Fibroblast of lung (primary cell): ENCODE measurements around the gene KTN1. TPM values are rescaled to one million over a fixed set of nuclear protein-coding genes. Genes with fewer than 3 reads are reported as not detected.

Experiments
- DNase-seq, 2 donors: peaks; one replicate each; pipeline versions ENCODE4 v3.0.0 to v3.0.0-alpha.2; 2010; ENCODE audit warnings: low read depth in 2 of 2
- H2AFZ ChIP-seq: 2 replicates; pipeline ENCODE4 v1.5.1; 2012; ENCODE audit warnings: low read length, control low read depth, inconsistent platforms
- H3K27ac ChIP-seq: 2 replicates; pipeline ENCODE4 v1.5.1; 2011; ENCODE audit warnings: low read length, control low read depth; ENCODE audit not compliant: insufficient read depth
- H3K27me3 ChIP-seq: 2 replicates; pipeline ENCODE4 v1.5.1; 2011; ENCODE audit warnings: mild to moderate bottlenecking, low read length; ENCODE audit not compliant: control insufficient read depth, insufficient read depth
- H3K36me3 ChIP-seq: 2 replicates; pipeline ENCODE4 v1.5.1; 2011; ENCODE audit warnings: low read length; ENCODE audit not compliant: control insufficient read depth, insufficient read depth
- H3K4me1 ChIP-seq: 2 replicates; pipeline ENCODE4 v1.5.1; 2011; ENCODE audit warnings: low read length; ENCODE audit not compliant: control insufficient read depth, insufficient read depth; ENCODE audit errors: extremely low read depth
- H3K4me2 ChIP-seq: 2 replicates; pipeline ENCODE4 v1.5.1; 2011; ENCODE audit warnings: low read length, control low read depth; ENCODE audit not compliant: insufficient read depth; ENCODE audit errors: extremely low read depth
- H3K4me3 ChIP-seq, 4 experiments: fragments of 200-600 bp in 1 of 4; sonication (generic) in 1 of 4; replicated peaks in 1 of 4; 2 replicates each; pipeline ENCODE4 v1.5.1; 2011 to 2016; ENCODE audit warnings: low read length in 4 of 4, low read depth in 3 of 4, mild to moderate bottlenecking in 3 of 4, control low read depth in 2 of 4, inconsistent platforms in 1 of 4, mixed read lengths in 1 of 4; ENCODE audit not compliant: insufficient read depth in 1 of 4; ENCODE audit errors: control extremely low read depth in 1 of 4
- H3K79me2 ChIP-seq: 2 replicates; pipeline ENCODE4 v1.5.1; 2012; ENCODE audit warnings: mild to moderate bottlenecking, low read length, inconsistent platforms; ENCODE audit not compliant: control insufficient read depth, insufficient read depth
- H3K9ac ChIP-seq: 2 replicates; pipeline ENCODE4 v1.5.1; 2011; ENCODE audit warnings: mild to moderate bottlenecking, low read length, control low read depth; ENCODE audit not compliant: insufficient read depth
- H3K9me3 ChIP-seq: 2 replicates; pipeline ENCODE4 v1.5.1; 2012; ENCODE audit warnings: low read depth, low read length; ENCODE audit not compliant: control insufficient read depth, insufficient read depth
- H4K20me1 ChIP-seq: 2 replicates; pipeline ENCODE4 v1.5.1; 2011; ENCODE audit warnings: low read length; ENCODE audit not compliant: control insufficient read depth, insufficient read depth; ENCODE audit errors: extremely low read depth
- CTCF ChIP-seq, 2 donors: IDR thresholded peaks in 1 of 2; conservative IDR thresholded peaks in 1 of 2; 1 replicate in 1 of 2; 2 replicates in 1 of 2; pipeline ENCODE4 v1.5.1; 2011 to 2012; ENCODE audit warnings: low read length in 2 of 2, control low read depth in 1 of 2, inconsistent platforms in 1 of 2, low read depth in 1 of 2, mild to moderate bottlenecking in 1 of 2
- EZH2 ChIP-seq: IDR thresholded peaks from 2 replicates; pipeline ENCODE4 v1.5.1; 2012; ENCODE audit warnings: low read length, control low read depth, mild to moderate bottlenecking; ENCODE audit errors: missing control alignments
- polyA plus RNA-seq, 2 donors: library from polyadenylated mRNA; depleted of rRNA in 1 of 2; stranded (reverse) in 1 of 2; unstranded in 1 of 2; fragments of >200 nt; gene quantifications; 2 replicates each; pipeline ENCODE4 v1.2.1, GENCODE V29; 2011 to 2012; ENCODE audit warnings: missing spikeins in 1 of 2
- total RNA-seq: library from RNA; depleted of rRNA; stranded (reverse); fragments of >200 nt; gene quantifications from 2 replicates; pipeline ENCODE4 v1.2.1, GENCODE V29; 2014

KTN1 gene
- total and polyA plus RNA-seq, 2 donors (not counting 1 experiment from before 2014, with no cell fraction given): 126 to 164 TPM

GRCh38 chr14:55626131-55626530 lies 46.1 kb downstream of the KTN1 start:
- no peak for TF ChIP-seq EZH2
- no peak for TF ChIP-seq CTCF (conservative IDR thresholded peaks at IDR 0.05 in 1 of 2, IDR thresholded peaks at IDR 0.05 in 1 of 2; ENCODE audit: low read depth in 1 of 2, low read length in 2 of 2)
- no peak overlapping the region for H2AFZ ChIP-seq
- H3K9ac ChIP-seq: no peak overlapping the region
- no peak for DNase-seq
- H3K4me3 ChIP-seq: no peak overlapping the region
- H3K4me2 ChIP-seq: no peak overlapping the region
- no peaks in the 10 kb centered on the region for H3K9me3 ChIP-seq
- H3K27me3 ChIP-seq: no peaks in the 10 kb centered on the region
- H4K20me1 ChIP-seq: no peaks in the 10 kb centered on the region
- H3K27ac ChIP-seq: no peak overlapping the region
- no peaks in the 10 kb centered on the region for H3K36me3 ChIP-seq
- no peaks in the 10 kb centered on the region for H3K79me2 ChIP-seq
- H3K4me1 ChIP-seq: no peaks in the 10 kb centered on the region

GRCh38 chr14:55628426-55628825 lies 48.4 kb downstream of the KTN1 start:
- no peak overlapping the region for H3K9ac ChIP-seq
- H3K4me3 ChIP-seq: no peak overlapping the region
- no peaks in the 10 kb centered on the region for H3K36me3 ChIP-seq

GRCh38 chr14:55638665-55639064 lies 58.7 kb downstream of the KTN1 start:
- H4K20me1 ChIP-seq: no peaks in the 10 kb centered on the region
- no peaks in the 10 kb centered on the region for H3K79me2 ChIP-seq
- no peaks in the 10 kb centered on the region for H3K9me3 ChIP-seq
- no peak overlapping the region for H3K27ac ChIP-seq
- DNase-seq: no peak
- no peak overlapping the region for H2AFZ ChIP-seq
- H3K27me3 ChIP-seq: no peaks in the 10 kb centered on the region
- no peak for TF ChIP-seq CTCF (conservative IDR thresholded peaks at IDR 0.05 in 1 of 2, IDR thresholded peaks at IDR 0.05 in 1 of 2; ENCODE audit: low read depth in 1 of 2, low read length in 2 of 2)
- TF ChIP-seq EZH2: no peak
- H3K4me2 ChIP-seq: no peak overlapping the region
- H3K4me3 ChIP-seq: no peak overlapping the region
- no peak overlapping the region for H3K9ac ChIP-seq
- no peaks in the 10 kb centered on the region for H3K4me1 ChIP-seq
- no peaks in the 10 kb centered on the region for H3K36me3 ChIP-seq

More at GRCh38 chr14:55628426-55628825, 48.4 kb downstream of the KTN1 start:
- no peak for TF ChIP-seq CTCF (conservative IDR thresholded peaks at IDR 0.05 in 1 of 2, IDR thresholded peaks at IDR 0.05 in 1 of 2; ENCODE audit: low read depth in 1 of 2, low read length in 2 of 2)
- no peak for TF ChIP-seq EZH2
- no peak overlapping the region for H2AFZ ChIP-seq
- H3K27ac ChIP-seq: no peak overlapping the region
- DNase-seq: no peak
- no peaks in the 10 kb centered on the region for H4K20me1 ChIP-seq
- no peaks in the 10 kb centered on the region for H3K27me3 ChIP-seq
- no peak overlapping the region for H3K4me2 ChIP-seq
- no peaks in the 10 kb centered on the region for H3K4me1 ChIP-seq
- no peaks in the 10 kb centered on the region for H3K79me2 ChIP-seq
- H3K9me3 ChIP-seq: no peaks in the 10 kb centered on the region
